Measurements from ENCODE around the gene FAXC.

GRCh38 chr6:99393366-99393697 is 43.9 kb upstream of the FAXC start:
- TF ChIP-seq CTCF (IDR thresholded peaks at IDR 0.05; ENCODE audit: low read depth, low read length) (no peak), MYC (IDR thresholded peaks at IDR 0.05; ENCODE audit: low read depth, low read length) (no peak), POLR2A (IDR thresholded peaks at IDR 0.05; ENCODE audit: extremely low read depth, insufficient read length) (no peak)
